Measurements from ENCODE around the gene TNS4.

TNS4 gene

DNA sequence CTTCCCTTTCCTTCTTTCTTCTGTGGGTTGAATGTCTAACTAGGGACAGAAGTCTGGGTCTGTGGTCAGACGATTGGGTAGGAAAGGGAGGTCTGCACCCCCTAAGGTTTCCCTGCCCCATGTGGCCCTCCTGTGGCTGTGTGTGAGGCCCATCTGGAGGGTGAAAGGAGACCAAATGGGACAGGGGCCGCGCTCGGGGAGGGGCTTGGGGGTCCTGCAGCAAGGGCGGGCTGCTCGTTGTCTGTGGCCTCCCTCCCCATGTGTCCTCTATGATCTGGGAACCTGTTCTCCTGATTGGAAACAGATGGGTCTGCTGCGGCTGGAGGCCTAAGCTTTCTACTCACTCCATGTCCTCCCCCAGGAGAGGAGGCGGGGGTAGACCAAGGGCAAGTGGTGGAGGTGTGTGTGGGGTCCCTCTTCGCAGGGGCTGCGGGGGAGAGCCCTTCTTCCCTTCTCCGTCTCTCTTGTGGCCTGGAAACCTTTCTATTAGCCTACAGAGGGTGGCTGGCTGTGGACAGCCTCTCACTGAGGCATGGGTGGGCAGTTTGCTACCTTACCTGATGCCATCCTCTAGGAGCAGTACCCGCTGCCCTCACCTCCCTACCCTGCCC is 39.6 kb downstream of the TNS4 start:
- no peaks in the 10 kb centered on the region for H3K4me1 ChIP-seq
- H3K9me3 ChIP-seq, result no peaks in the 10 kb centered on the region
- in situ Hi-C loops (cut with MboI; ENCODE audit: low sequenced_read_pairs), result no loop called here
- H3K27me3 ChIP-seq (ENCODE audit: low read depth), result peaks cover 11% of the 10 kb centered on the region
- no peak overlapping the region for H3K4me3 ChIP-seq
- H3K36me3 ChIP-seq (replicated peaks), result no peaks in the 10 kb centered on the region
- DNase-seq (ENCODE audit: low spot score in 2 of 2), result no peak

DNA sequence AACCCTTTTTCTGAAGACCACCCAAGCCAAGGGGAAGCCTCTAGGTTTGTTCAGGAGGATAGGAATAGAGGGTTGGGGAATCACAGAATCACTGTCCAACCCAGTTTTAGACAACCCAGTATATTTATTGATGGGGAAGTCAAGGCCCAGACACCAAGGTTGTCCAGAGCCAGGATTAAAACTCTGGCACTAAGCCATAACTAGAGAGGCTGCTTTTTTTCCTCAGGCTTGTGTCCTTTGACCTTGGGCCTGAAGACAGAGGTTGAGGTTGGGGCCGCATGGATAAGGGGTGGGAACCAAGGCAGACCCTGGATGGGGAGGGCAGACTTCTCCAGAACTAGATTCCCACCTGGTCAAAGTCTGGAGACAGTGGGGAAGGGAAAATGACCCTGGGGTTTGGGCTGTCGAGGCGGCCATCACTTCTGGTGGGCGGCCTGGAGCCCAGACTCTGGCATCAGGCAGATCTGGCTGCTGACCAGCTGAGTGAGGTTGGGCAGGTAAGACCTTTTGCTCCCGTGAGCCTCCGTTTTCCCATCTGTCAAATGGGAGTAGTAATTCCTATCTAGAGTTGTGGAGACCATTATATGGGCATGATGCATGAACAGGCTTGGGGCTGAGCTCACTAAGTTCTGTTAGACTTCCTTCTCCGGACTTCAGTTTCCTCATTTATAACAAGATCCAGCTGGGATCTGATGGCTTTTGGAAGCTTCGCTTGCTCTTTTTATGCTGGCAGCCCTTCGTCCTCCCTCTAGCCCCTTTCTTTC is 40.3 kb downstream of the TNS4 start:
- Histone ChIP-seq H3K36me3 (replicated peaks) (no peaks in the 10 kb centered on the region), H3K4me1 (no peaks in the 10 kb centered on the region), H3K9me3 (no peaks in the 10 kb centered on the region), H3K27me3 (ENCODE audit: low read depth) (peaks cover 5% of the 10 kb centered on the region), H3K4me3 (no peak overlapping the region)
- DNase-seq (ENCODE audit: low spot score in 2 of 2), result no peak
- in situ Hi-C loops (cut with MboI; ENCODE audit: low sequenced_read_pairs), result no loop called here

DNA sequence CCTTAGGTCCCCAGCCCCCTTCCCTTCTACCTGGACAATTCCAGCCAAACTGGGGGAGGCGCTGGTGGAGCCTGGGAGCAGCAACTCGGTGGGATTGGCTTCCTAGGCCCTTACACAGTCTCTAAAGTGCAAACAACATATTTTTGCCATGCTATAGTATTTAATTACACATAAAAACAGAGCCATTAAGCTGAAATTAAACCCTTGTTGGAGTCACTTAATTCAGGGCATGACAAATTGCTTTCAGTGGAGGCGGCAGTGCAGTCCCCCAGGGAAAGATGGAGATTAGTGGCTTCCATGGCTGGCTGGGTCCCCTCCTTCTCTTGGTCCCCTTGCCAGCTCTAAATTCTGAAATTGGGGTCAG is 40.8 kb downstream of the TNS4 start:
- no peak for DNase-seq (ENCODE audit: low spot score in 2 of 2)
- H3K36me3 ChIP-seq (replicated peaks), result no peaks in the 10 kb centered on the region
- H3K4me1 ChIP-seq, result no peaks in the 10 kb centered on the region

DNA sequence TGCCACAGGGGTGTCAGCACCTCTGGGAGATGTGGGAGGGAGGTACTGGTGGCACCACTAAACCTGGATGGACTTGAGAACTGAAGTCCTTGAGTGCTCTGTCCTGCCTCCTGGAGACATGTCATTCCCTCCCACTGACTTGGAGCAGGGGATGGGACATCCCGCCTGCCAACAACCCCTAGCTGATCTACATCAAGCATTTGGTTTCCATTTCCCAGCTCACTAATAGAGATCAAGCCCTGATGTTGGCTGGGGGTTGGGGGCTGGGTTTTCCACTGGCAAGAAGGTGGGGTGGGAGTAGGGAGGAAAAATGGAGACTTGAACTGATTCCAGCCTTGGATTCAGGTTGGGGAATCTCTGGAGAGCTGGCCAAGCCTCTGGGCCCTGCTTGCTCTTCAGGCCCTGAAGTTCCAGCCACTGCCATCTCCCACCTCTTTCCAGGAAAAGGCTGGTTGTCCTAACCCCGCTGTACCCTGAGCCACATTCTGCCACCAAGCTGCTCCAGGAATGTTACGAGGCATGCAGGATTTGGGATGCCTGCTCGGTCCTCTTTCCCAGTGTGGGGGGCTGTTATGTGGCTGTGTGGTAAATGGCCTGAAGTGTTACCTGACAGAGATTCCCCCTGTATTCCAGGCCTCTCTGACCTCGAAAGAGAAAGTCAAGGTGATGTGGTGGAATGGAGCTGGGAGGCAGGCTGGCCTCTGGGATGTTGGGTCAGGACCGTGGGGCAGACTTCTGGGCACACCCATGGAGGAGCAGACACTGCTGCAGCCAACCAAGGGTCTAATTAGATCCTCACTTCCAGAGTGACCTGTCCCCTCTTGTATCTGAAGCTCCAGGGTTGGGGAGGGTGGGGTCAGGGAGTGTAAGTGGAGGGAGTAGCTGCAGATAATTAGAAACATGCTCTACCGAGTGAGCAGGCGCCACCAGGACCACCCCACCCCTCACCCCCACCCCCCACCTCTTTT is 41.5 kb downstream of the TNS4 start:
- H3K9me3 ChIP-seq, result no peaks in the 10 kb centered on the region
- in situ Hi-C loops (cut with MboI; ENCODE audit: low sequenced_read_pairs), result no loop called here
- no peak overlapping the region for H3K4me3 ChIP-seq
- H3K4me1 ChIP-seq, result no peaks in the 10 kb centered on the region
- DNase-seq (ENCODE audit: low spot score in 2 of 2), result no peak
- no peaks in the 10 kb centered on the region; the same call in 1 of the 2 replicates for H3K36me3 ChIP-seq (replicated peaks)
- no peaks in the 10 kb centered on the region for H3K27me3 ChIP-seq (ENCODE audit: low read depth)

More for the DNA sequence above, 40.8 kb downstream of the TNS4 start:
- H3K9me3 ChIP-seq, result no peaks in the 10 kb centered on the region
- no peak overlapping the region for H3K4me3 ChIP-seq
- in situ Hi-C loops (cut with MboI; ENCODE audit: low sequenced_read_pairs), result no loop called here
- peaks cover under 1% of the 10 kb centered on the region for H3K27me3 ChIP-seq (ENCODE audit: low read depth)

DNA sequence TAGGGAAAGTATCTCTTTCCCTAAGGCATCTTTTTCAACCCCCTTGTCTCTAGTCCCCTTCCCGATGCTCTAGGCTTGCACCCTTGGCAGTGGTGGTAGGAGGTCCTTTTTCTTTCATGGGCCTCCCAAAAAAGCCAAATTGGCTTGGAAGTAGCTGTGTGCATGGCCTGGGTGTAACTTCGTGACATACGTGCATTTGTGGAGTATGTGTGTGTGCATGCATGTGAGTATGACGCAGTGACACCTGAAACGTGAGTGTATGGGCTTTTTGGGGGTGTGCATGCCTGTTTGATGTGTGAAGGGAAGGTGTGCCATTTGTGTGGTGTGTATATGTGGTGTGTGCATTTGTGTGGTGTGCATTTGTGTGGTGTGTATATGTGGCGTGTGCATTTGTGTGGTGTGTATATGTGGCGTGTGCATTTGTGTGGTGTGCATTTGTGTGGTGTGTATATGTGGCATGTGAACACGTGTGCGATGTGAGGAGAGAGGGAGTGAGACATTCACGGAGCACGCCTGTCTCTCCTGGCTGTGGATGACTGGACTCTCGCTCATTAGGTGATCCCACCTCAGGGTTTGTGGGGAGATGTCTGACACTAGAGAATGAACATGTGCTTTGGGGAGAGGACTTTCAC is 42.5 kb downstream of the TNS4 start:
- H3K27me3 ChIP-seq (ENCODE audit: low read depth), result no peaks in the 10 kb centered on the region
- no peak for DNase-seq (ENCODE audit: low spot score in 2 of 2)
- no peaks in the 10 kb centered on the region; the same call in 1 of the 2 replicates for H3K36me3 ChIP-seq (replicated peaks)
- in situ Hi-C loops (cut with MboI; ENCODE audit: low sequenced_read_pairs), result no loop called here
- H3K9me3 ChIP-seq, result no peaks in the 10 kb centered on the region
- no peak overlapping the region for H3K4me3 ChIP-seq
- H3K4me1 ChIP-seq, result no peaks in the 10 kb centered on the region

DNA sequence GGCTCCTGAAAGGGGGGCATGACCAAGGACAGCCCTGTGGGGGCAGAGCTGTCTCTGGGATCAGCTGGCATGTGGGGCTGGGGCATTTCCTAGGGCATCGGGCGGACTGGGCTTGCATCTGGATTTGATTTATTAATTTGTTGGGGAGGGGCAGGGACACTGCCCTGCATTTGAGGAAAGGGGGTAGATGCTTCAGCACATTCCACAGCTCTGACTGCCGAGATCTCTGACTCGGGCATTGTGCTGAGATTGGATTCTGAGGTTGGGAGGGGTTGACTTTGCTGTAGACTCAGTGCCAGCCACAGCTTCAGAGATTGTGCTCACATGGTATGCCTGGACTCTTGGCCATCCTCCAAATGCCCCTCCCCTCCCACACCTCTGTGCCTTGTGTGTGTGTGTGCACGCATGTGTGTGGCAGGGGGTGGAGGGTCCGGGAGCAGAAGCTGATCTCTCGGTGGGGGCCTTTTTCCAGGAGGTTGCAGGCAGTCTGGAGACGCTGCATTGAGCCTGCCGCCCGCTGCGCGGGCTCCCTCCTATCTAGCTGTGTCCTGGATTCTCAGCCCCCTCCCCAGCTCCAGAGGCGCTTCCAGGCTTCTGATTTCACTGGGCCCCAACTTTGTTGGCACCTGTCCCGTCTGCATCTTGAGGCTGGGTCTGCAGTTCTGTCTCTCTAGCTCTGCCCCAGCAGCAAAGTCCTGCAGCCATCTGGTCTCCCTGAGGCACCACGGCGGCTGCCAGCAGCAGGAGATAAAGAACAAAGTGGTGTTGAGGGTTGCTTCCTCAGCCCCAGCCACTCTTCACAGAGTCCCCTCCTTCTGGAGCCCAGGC is 43.2 kb downstream of the TNS4 start:
- H3K27me3 ChIP-seq (ENCODE audit: low read depth), result no peaks in the 10 kb centered on the region
- DNase-seq (ENCODE audit: low spot score in 2 of 2), result no peak
- in situ Hi-C loops (cut with MboI; ENCODE audit: low sequenced_read_pairs), result no loop called here
- H3K36me3 ChIP-seq (replicated peaks), result no peaks in the 10 kb centered on the region; the same call in 1 of the 2 replicates
- H3K4me1 ChIP-seq, result no peaks in the 10 kb centered on the region
- H3K9me3 ChIP-seq, result no peaks in the 10 kb centered on the region
- H3K4me3 ChIP-seq, result no peak overlapping the region

DNA sequence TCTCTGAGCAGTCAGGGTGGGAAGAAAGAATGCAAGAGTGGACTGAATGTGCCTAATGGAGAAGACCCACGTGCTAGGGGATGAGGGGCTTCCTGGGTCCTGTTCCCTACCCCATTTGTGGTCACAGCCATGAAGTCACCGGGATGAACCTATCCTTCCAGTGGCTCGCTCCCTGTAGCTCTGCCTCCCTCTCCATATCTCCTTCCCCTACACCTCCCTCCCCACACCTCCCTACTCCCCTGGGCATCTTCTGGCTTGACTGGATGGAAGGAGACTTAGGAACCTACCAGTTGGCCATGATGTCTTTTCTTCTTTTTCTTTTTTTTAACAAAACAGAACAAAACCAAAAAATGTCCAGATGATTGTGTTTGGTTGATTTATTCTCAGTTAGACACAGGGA is 44.1 kb downstream of the TNS4 start:
- no peaks in the 10 kb centered on the region; the same call in 1 of the 2 replicates for H3K36me3 ChIP-seq (replicated peaks)
- H3K9me3 ChIP-seq, result no peaks in the 10 kb centered on the region
- no peak overlapping the region for H3K4me3 ChIP-seq
- in situ Hi-C loops (cut with MboI; ENCODE audit: low sequenced_read_pairs), result no loop called here
- no peaks in the 10 kb centered on the region for H3K27me3 ChIP-seq (ENCODE audit: low read depth)
- no peak for DNase-seq (ENCODE audit: low spot score in 2 of 2)
- no peaks in the 10 kb centered on the region for H3K4me1 ChIP-seq

DNA sequence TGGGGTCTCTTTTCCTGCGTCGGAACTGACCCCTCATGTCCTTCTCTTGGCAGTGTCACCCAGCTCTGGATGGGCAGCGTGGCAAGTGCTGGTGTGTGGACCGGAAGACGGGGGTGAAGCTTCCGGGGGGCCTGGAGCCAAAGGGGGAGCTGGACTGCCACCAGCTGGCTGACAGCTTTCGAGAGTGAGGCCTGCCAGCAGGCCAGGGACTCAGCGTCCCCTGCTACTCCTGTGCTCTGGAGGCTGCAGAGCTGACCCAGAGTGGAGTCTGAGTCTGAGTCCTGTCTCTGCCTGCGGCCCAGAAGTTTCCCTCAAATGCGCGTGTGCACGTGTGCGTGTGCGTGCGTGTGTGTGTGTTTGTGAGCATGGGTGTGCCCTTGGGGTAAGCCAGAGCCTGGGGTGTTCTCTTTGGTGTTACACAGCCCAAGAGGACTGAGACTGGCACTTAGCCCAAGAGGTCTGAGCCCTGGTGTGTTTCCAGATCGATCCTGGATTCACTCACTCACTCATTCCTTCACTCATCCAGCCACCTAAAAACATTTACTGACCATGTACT is 44.9 kb downstream of the TNS4 start:
- H3K4me1 ChIP-seq, result no peaks in the 10 kb centered on the region

DNA sequence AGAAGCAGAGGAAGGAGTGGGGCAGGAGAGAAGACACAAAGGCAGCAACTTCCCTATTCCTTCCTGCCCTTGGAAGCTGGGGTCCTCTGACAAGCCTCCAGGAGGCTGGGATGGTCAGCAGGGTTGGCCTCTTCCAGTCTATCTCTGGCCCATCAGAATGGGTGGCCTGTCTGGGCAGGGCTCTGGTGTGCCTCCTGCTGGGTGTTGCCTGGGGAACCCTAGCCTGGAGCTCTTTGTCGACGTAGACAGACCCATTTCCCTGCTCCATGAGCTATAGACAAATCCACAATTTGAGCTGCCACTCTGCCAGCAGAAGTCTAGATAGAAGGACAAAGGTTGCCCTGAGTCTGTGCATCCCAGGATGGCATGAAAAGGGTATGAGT is 46.8 kb downstream of the TNS4 start:
- in situ Hi-C loops (cut with MboI; ENCODE audit: low sequenced_read_pairs), result no loop called here
- Histone ChIP-seq H3K9me3 (no peaks in the 10 kb centered on the region), H3K4me3 (no peak overlapping the region), H3K4me1 (no peaks in the 10 kb centered on the region), H3K36me3 (replicated peaks) (no peaks in the 10 kb centered on the region; the same call in 1 of the 2 replicates), H3K27me3 (ENCODE audit: low read depth) (no peaks in the 10 kb centered on the region)
- no peak for DNase-seq (ENCODE audit: low spot score in 2 of 2)

More for the DNA sequence above, 44.9 kb downstream of the TNS4 start:
- Histone ChIP-seq H3K4me3 (no peak overlapping the region), H3K36me3 (replicated peaks) (no peaks in the 10 kb centered on the region; the same call in 1 of the 2 replicates), H3K9me3 (no peaks in the 10 kb centered on the region), H3K27me3 (ENCODE audit: low read depth) (no peaks in the 10 kb centered on the region)
- DNase-seq (ENCODE audit: low spot score in 2 of 2), result no peak
- in situ Hi-C loops (cut with MboI; ENCODE audit: low sequenced_read_pairs), result no loop called here

DNA sequence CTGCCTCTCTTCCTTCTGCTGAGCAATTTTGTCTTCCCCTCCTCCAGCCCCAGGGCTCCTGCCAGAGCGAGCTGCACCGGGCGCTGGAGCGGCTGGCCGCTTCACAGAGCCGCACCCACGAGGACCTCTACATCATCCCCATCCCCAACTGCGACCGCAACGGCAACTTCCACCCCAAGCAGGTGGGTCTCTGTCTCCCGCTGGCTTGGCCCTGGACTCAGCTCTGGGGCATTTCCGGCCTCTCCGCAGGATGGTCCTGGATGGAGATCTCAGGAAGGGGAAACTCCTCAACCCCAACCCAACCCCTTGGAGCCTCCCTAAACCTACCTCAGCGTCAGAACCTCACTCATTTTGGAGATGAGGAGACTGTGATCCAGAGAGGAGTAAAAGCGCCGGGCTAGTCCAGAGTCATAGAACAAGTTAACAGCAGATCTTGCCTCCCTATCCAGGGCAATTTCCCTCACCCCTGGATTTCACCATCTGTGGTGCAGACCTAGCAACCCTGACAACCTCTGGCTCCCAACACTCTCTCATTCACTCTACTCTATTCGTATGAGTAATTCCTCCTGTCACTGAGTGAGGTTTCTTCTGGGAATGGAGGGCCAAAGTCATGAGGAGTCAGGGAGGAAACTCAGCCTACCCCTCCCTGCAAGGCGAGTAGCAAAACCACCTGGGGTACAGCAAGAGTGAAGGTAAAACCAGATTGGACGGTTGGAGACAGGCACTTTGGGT is 47.4 kb downstream of the TNS4 start:
- no peaks in the 10 kb centered on the region for H3K27me3 ChIP-seq (ENCODE audit: low read depth)
- no peak for DNase-seq (ENCODE audit: low spot score in 2 of 2)
- H3K4me3 ChIP-seq, result no peak overlapping the region
- no peaks in the 10 kb centered on the region; the same call in 1 of the 2 replicates for H3K36me3 ChIP-seq (replicated peaks)
- in situ Hi-C loops (cut with MboI; ENCODE audit: low sequenced_read_pairs), result no loop called here
- H3K9me3 ChIP-seq, result no peaks in the 10 kb centered on the region
- H3K4me1 ChIP-seq, result no peaks in the 10 kb centered on the region

DNA sequence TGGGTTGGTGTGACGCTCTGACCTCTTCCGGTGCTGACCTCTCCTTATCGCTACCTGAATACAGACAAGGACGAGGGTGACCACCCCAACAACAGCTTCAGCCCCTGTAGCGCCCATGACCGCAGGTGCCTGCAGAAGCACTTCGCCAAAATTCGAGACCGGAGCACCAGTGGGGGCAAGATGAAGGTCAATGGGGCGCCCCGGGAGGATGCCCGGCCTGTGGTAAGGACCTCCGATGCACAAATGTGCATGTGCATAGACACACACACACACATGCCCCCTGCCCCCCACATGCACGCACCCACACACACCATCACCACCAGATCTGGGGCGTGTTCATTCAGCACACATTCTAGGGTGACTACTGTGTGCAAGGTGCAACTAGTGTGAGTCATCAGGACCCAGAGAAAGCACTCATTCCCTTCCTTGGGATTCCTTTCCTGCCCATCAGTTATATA is 48.5 kb downstream of the TNS4 start:
- Histone ChIP-seq H3K4me1 (no peaks in the 10 kb centered on the region), H3K36me3 (replicated peaks) (no peaks in the 10 kb centered on the region; the same call in 1 of the 2 replicates), H3K27me3 (ENCODE audit: low read depth) (no peaks in the 10 kb centered on the region), H3K4me3 (no peak overlapping the region), H3K9me3 (no peaks in the 10 kb centered on the region)
- in situ Hi-C loops (cut with MboI; ENCODE audit: low sequenced_read_pairs), result no loop called here
- DNase-seq (ENCODE audit: low spot score in 2 of 2), result no peak

DNA sequence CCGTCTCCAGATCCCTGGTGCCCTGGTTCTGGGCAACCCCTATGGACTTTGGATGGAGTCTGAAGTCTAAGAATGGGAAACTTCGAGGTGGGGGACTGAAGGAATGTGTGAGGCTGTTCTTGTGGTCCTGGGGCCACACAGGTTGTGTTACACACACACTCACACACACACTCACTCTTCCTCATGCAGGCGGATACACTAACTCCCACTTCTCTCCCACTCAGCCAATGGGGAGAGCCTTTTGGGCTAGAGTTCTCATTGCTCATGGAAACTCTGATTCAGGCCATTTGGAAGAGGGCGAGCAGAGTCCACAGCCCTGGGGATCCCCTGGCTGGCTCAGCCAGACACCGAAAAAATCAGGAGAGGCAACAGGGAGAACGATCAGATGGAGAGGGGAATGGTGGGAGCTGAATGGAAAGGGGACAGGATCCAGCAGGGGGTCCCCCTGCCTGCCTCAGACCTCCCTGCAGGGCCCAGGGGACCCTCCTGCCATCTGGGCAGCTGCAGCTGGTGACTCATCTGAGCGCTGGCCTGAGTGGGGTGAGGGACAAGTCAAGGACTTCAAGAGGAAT is 49.1 kb downstream of the TNS4 start:
- Histone ChIP-seq H3K27me3 (ENCODE audit: low read depth) (no peaks in the 10 kb centered on the region), H3K4me3 (no peak overlapping the region), H3K36me3 (replicated peaks) (no peaks in the 10 kb centered on the region; the same call in 1 of the 2 replicates), H3K9me3 (no peaks in the 10 kb centered on the region), H3K4me1 (no peaks in the 10 kb centered on the region)
- DNase-seq (ENCODE audit: low spot score in 2 of 2), result no peak
- in situ Hi-C loops (cut with MboI; ENCODE audit: low sequenced_read_pairs), result no loop called here
